ENCODE measurements around the gene STIMATE.

GRCh38 chr3:52931889-52932288 lies 34.5 kb upstream of the STIMATE start:
- TF ChIP-seq EZH2 (optimal IDR thresholded peaks at IDR 0.05; ENCODE audit: low read depth, low read length): no peak
- TF ChIP-seq CTCF (IDR thresholded peaks at IDR 0.05; ENCODE audit: low read length): 0 out of 2 replicates have a peak, but pooled peaks have one; percentile 5
- TF ChIP-seq EZH2phosphoT487 (IDR thresholded peaks at IDR 0.05; ENCODE audit: low read length): no peak
